NCI-H748 (cell line): Measurements from ENCODE around the gene MSI2.

Source experiments
- DNase-seq: peaks from one replicate; lab custom pipeline; 2025; ENCODE audit not compliant: unreplicated experiment; lab: John Stamatoyannopoulos, UW

The MSI2 gene

DNA sequence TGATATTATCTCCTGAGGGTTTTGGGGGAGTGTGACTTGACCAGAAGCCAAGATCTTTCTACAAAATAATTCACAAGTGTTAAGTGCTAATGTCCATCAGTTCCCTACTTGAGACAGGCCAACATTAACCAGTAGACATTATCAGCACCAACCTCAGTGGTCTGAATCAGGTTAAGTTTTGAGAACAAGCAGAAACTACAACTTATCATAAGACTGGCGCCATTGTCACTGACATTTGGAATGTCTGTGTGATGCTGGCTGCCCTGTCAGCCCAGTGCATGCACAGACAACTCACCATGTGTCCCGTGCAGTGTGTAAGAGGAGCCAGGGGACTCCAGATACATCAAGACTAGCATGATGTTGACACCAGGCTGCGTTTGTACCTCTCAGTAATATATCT lies 412.0 kb downstream of the MSI2 start:
- DNase-seq = no peak

DNA sequence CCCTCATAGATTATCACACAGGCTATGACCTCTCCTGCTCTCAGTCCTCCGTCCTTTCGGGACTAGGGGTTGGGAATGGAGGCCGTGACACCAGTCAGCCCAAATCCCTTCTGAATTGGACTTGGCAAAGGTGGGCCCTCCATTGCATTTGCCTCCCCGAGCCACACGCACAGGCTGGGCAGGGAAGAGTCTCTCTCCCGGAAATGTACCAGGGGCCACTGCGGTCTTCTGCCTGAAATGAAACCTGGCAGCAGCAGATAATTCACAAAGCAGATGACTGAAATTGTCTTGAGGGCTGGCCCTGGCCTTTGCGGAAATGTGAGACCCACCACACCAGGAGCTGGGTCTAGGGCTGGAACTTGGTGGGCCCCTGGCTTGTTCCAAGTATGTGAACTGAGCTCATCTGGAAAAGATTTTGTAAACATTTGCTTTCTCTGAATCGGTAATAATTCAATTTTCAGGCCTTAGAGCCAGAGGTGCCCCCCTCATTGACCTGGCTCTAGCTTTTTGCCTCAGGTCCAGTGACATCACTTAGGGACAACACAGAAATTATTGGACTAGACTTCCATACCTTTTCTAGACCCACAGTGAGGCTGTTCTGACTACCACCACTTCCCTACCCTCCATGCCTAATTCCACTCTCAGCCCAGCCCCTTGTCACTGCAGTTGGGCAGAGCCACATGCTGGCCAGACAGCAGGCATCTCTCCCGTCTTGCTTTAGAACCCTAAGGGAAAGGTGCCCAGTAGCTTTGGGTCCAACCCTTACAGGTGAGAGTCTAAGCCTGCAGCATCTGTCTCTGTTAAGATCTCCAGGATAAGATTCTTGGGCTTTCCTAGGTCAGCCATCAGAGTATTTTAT lies 413.6 kb downstream of the MSI2 start:
- DNase-seq = no peak

DNA sequence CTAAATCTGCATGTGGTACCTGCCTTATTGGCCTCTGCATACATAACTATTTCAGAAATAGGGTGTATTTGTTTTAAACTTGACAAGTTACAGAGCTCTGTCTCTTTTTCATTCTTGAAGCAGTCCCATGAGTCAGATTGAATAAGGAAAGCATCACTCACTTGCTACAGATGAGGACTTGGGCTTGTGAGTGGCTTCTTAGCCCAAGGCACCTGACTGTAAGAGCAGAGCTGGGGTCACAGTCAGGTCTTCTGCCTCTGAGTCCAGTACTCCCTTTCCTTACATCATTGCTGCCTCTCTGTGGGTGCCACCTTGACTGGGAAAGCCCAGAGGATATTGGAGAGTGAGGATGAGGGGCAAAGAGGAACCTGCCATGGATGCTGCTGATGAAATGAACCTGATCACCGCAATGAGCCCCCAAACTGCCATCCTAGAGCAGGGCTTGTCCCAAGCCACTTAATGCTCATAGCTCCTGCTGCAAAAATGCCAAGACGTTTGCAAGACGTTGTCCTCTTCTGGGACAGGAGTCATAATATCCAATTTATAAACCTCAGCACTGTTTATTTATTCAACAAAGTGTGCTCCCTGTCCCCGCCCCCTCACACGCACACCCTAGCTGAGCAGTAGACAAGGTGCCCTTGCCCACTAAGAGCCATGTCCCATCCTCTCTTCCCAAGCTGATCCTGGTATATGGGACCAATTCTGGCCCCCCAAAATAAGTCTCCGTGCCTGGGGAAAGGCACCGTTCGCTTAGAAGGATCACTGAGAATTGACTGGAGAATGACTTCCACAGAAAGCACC lies 414.6 kb downstream of the MSI2 start:
- no peak for DNase-seq

DNA sequence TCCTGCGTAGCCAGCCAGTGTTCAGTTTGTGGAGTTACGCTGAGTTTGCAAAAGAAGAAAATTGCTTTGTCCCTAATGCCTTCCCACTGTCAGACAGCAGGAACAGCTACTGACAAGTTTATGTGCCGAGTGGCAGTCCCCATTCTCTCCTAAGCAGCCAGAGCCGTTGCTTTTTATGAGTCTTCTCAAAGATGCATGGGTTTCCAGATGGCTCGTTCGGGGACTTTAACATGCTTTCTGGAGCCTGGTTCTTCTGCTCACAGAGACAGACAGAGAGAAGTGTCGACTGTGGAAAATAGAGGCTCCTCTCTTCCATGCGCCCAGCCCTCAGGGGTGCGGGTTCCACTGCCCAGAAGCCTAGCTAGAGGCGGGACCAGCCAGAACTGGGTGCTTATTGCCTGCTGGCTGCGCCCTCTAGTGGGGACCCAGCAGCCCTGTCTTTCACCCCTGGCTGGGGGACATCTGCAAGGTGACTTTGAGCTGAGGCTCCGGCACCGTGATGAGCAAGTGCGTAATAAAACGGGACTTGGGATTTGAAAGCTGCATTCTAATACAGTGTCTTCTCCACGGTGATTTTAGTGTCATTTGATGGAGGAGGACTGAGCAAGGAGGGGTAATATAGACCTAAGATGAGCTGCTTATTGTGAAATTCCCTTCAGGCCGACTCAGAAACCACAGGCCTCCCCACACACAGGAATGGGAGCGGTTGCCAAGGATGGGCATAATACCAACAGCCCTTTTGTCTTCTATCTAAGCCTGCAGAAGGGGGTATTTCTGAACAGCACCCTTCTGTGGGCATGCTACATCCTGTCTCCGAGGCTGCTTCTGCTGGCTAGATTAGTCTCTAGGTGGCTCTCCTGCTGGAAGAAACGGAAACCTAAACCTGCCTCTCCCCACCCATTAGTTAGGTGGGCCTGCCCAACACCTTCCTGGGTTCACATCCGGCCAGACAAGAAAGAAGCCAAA lies 415.6 kb downstream of the MSI2 start:
- peak; percentile 82 for DNase-seq

DNA sequence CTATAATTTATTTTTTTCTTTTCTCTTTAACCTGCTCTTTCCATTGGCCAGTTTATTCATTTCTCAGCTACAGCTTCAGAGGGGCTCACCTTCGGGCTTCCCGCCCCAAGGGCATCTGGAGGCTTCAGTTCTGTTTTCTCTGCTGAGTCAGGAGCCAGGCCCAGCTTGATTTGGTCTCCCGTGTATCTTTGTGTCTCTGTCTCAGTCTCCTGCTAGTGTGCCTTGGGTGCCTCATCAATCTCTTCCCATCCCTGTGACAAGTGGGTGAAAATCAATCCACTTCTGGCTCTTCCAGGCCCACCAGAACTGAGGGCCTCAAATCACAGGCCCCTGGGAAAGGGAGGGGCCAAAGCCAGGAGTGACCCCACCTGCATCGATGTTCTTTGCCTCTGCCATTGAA lies 416.6 kb downstream of the MSI2 start:
- no peak for DNase-seq

DNA sequence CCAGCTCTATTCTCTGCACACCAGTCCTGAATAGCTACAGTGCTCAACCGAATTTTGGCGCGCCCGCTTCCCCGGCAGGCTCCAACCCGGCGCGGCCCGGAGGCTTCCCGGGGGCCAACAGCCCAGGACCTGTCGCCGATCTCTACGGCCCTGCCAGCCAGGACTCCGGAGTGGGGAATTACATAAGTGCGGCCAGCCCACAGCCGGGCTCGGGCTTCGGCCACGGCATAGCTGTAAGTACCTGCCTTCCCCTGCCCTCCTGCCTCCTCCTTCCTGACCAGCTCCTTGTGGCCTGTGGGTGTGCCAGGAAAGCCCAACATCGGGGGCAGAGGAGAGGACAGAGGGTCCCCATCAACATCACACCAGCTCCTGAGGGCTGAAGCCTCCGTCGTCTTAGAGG lies 418.6 kb downstream of the MSI2 start:
- no peak for DNase-seq

DNA sequence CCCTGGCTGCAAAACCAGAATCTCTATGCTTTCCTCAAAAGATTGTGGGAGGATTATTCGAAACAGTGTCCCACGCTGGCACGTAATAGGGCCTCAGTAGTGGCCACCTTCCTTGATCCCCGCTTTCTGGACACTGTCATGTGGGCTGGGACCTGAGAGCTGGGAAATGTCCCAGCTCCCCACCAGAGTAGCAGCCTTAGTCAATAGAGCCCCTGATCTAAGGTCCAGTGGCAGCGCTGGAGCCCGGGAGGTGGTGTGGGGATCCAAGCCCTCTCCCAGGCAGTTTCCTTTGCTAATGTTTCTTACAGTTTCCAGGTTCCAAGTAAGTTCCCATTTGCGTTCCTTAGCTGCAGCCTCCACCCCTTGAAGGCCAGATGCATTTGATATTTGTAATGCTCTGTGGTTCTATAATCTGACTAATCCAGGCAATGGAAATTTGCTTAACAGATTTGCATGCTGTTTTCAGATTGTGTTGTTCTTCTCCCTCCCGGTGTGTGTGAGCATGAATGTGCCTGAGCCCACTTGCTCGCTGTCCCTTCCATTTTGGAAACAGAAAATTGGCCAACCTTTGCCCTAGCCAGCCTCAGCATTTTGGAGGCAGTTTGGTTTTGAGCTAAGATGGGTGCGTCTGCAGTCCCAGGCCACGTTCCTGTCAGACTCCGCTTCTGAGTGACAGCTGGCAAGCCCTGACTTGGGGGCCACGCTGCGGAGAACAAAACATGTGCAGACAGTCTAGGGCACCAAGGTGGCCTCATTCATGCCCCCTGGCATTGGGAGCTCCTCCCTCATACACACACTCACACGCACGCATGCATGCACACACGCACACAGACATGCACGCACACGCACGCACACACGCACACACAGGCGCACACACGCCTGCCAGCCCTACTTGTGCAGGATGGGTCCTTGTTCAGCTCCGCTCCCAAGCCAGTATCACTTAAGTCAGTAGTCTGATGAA lies 419.4 kb downstream of the MSI2 start:
- DNase-seq = no peak

DNA sequence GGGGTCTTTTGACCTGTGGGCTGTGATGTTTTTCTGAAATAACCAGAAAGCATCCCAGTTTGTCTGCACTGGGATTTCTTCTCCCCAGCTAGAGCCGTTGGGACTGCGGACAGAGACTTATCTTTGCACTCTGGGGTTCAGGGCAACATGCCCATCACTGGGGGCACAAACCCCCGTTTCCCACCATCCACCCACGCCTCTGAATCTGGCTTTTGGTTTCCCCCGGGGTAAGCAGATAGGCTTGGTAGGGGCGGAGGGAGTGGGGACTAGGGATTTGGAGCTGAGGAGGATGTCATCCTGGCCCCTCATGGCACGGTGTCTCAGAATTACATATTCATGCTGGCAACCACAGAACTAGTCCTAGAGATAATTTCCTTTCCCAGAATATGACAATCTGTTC lies 420.2 kb downstream of the MSI2 start:
- DNase-seq = no peak

DNA sequence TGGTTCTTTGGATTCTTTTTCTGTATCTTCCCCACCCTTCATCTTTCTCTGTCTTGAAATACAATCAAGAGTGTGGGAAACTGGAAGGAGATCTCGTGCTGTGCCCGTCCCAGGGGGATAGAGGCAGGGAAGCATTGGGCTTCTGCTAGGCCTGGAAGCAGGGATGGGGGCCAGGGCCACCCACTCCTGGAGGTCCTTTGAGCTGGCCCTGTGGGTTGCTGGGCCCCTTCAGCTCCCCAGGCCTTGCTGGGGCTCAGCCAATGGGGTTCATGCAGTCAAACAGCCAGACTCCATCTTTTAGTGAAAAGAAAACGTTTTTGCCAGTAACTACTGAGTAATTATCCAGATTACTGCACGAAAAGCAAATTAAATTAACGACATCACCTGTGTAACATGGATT lies 421.0 kb downstream of the MSI2 start:
- peak; percentile 89 for DNase-seq

DNA sequence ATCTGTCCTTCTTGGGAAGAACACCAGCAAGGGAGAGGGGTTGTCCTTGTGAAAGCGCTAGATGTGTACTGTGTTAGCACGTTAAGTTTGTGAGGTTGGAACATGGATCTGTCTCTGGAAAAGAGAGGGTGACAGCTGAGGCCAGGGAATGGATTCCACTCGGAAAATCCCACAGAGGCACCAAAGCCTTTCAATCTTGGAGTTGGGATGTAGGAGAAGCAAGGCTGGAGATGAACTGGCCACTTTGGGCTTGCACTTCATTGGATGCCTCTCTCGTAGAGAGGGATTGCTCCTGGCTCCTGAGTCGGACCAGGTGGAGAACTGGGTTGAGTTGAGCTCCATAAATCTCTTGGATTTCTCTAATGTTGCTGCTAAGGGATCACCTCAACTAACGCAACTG lies 421.5 kb downstream of the MSI2 start:
- DNase-seq = no peak

DNA sequence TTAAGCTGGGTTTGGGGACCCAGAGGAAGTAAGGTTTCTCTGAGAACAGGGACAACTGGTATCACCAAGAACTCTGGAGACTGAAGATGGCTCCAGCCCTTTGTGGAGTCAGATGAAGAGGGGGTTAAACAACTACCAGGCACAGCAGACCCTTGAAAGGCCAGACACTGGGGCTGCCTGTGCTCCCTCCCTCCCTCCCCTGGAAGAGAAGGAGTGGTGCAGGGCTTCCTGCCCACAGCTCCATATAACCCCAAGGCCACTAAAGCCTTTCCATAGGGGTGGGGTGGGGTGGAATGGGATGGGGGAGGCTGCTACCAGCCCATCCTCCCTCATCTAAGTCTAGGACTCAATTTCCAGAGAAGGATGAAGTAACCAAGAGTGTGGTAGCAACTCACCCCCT lies 422.1 kb downstream of the MSI2 start:
- peak; percentile 41 for DNase-seq

DNA sequence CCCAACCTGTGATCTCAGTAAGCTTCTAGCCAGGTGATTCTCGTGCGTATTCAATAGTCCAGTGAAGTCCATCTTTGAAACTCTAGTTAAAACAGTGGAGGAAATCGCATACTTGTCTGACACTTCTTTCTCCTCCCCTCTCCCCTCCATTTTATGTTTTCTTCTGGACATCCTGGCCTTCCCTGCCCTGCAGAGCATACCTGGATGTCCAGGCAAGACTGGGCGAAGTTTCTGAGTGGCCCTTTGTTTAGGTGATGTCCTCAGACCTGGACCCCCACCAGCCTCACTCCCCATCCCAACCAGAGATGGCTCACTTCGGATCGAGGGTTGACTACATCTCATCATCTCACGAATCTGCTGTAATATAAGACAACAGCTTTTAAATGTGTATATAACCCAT lies 423.0 kb downstream of the MSI2 start:
- no peak for DNase-seq

DNA sequence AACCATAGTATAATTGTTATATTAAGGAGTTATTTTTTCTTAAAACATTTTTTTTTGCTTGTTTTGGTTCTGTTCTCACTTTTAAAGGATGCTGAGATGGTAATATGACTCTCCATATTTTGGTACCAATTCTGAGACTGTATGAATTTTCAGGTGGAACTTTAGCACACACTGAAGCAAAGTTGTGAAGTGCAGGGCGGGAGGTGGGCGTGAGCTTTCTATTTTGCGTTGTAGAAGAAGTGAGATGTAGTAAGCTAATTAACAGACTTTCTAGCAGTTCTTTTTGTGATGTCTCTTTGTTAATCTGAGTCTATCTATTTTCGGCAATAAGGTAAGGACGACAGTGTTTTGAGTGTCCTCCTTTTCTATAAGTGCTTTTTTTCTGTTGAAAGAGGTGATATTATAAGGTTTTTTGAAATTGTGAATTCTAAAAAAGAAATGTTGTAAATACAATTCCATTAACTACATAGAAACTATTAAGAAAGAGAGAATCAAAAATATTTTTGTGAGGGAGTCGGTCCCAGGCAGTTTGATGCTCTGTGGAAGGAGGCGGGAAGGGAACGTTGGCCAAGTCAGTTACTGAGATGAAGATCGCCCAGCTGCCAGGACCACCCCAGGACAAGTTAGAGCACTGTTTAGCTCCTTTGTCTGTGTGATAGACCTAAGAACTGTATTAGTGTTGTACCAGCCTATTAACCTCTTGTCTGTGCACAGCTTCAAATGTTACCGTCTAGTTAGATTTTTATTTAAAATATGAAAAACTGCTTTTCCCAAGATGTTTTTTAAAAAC lies 423.8 kb downstream of the MSI2 start:
- no peak for DNase-seq

DNA sequence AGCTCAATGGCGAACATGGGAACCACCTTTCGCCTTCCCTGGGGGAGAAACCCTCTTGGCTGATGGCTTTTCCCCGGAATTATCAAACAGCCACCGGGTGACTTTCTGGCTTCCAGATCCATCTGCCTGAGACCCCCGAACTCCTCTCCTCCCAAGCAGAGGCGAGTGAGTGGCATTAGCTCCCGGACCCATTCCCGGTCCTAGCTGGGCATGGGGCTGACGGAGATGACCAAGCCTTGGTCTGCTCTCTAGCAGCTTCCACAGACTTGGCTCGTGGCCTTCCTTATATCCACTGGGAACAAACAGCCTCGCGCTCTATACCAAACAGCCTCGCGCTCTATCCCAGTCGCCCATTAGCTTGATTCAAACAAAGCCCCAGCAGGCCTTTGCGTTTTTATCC lies 426.4 kb downstream of the MSI2 start:
- DNase-seq = no peak

DNA sequence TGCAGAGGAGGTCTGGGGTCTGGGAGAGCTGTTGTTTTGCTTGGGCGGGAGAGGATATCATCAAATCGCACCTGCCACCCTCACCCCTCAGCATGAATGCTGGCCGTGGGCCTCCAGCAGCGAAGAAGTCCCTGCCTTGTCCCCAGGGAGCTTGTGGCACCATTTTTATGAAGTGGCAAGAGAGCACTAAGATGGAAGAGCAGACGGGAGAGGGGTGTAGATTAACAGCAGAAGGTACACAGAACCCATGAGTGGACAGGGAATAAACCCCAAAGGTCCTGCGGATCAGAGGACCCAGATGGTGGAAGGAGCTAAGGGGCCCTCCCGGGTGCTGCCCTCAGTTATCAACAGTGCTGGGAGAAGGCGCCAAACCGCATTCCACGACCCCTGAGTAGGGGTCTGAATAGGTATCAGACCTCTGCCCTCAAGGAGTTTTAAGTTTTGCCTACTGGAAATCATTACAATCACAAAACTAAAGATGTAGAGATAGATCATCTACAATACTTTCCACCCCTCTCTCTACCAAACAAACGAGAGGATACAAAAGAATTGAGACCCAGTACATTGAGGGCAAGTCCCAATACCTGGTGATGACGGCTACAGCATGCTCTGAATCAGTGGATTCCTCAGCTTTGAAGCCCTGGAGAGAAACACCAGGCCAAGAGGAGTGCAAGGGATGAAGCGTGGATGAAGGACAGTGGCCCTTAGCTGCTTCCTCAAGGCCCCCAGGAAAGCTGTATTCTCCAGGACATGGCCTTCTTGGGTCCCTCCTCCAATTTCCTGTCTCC lies 428.6 kb downstream of the MSI2 start:
- DNase-seq = no peak

DNA sequence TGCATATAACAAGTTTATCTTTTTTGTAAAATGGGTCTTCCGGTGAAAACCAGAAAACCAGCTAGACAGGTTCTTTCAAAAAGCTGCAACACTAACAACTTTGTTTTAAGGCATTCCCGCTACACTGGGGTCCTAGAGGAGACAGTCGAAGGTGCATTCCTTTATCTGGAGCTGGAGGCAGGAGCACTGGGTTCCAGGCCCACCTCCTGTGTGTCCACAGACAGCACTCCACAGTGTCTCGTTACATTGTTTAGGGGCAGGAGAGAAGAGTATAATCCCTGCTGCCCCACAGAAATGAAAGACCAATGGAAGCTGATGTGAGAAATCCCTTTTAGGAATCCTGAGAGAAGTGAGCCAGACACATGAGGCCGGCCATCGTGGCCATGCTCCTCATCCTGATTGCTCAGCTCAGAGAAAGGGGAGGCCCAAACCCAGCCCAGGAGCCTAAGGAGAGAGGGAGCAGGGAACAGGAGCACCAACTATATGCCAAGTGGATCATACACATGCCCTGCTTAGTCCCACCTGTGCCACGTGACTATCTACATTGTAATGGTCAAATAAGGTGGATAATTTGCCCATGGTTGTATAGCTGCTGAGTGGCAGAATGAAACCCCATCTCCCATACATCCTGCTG lies 429.3 kb downstream of the MSI2 start:
- peak; percentile 24 for DNase-seq

DNA sequence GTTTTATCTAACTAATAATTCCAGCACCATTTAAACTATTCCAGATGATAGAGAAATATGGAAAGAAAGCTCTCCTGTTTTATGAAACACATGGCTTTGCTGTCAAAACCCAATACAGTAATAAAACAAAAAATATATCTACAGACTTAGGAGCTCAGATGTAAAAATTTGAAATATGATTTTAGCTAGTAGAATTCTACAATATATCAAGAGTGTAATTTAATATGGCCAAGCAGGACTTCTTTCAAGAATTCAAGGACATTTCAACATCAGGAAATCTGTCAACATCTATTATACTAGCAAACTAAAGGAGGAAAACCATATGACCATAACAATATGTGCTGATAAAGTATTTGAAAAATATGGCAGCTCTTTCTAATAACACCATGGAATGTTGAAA lies 431.3 kb downstream of the MSI2 start:
- no peak for DNase-seq

DNA sequence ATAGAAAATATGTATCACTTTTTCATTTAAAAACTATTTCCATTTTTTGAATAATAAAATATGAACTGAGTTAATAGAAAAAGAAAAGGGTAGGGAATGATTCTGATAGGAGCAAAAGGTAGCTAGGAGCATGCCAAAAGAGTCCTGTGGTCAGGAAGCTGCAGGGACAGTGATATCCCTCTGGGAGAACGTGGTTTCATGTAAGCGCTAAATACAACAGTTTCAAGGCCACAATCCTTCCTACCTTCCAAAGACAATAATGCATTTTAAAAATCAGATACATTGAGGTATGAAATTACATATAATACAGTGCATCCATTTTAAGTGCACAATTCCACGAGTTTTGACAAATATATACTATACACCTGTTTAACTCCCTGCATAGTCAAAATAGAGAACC lies 432.9 kb downstream of the MSI2 start:
- no peak for DNase-seq
